HCT116 (cell line): ENCODE data around the gene ZCWPW1. TPM values are rescaled to one million over a fixed set of nuclear protein-coding genes. Genes with fewer than 3 reads are reported as not detected.

Experiments
- ATAC-seq: fragments of 200-7000 bp; cut with Tn5 transposase; 2 replicates; pipeline ENCODE4 v1.9.1; 2020; ENCODE audit warnings: mild to moderate bottlenecking, moderate library complexity
- BruUV-seq: library from RNA; stranded (reverse); fragments of 400-500 nt; replicated peaks from 2 replicates; lab custom pipeline; 2021; lab: Mats Ljungman, UMichigan
- CTCF ChIA-PET: fragments of 300-600 bp; sonication (Branson Sonifier 250); formaldehyde crosslinking; loops from one replicate; lab custom pipeline; 2021; ENCODE audit warnings: antibody characterized with exemption; lab: Charles Lee
- POLR2A ChIA-PET: fragments of 300-600, 350-600 bp; sonication (Branson Sonifier 250); formaldehyde crosslinking; loops from one replicate; lab custom pipeline; 2021; ENCODE audit warnings: antibody characterized with exemption; lab: Charles Lee
- RAD21 ChIA-PET, 2 experiments: fragments of 300-600 bp; sonication (Branson Sonifier 250); formaldehyde crosslinking; loops; one replicate each; lab custom pipeline; 2023; ENCODE audit warnings: low total read pairs in 2 of 2; ENCODE audit not compliant: uncharacterized antibody in 2 of 2, unreplicated experiment in 2 of 2, low non-redundant PET in 1 of 2; lab: Charles Lee
- DNase-seq: peaks from one replicate; pipeline ENCODE4 v3.0.0-alpha.2; 2010; ENCODE audit warnings: low read depth, low spot score
- H2AFZ ChIP-seq: fragments of 200-600 bp; shearing (Covaris generic), sonication (generic); 2 replicates; pipeline ENCODE4 v1.6.1; 2017; ENCODE audit warnings: low read depth, mixed run types, mixed read lengths, antibody characterized with exemption, low read length; ENCODE audit not compliant: poor library complexity, severe bottlenecking
- H3K27ac ChIP-seq: 2 replicates; pipeline ENCODE4 v1.5.1; 2012; ENCODE audit warnings: low read depth, low read length
- H3K27me3 ChIP-seq: fragments of 200-600 bp; sonication (generic); 2 replicates; pipeline ENCODE4 v1.6.1; 2016; ENCODE audit warnings: mixed run types, low read length, mixed read lengths; ENCODE audit not compliant: insufficient read depth
- H3K36me3 ChIP-seq, 2 experiments: fragments of 200-500 bp in 1 of 2; fragments of 200-600 bp in 1 of 2; sonication (Bioruptor generic) in 1 of 2; sonication (generic) in 1 of 2; 2 replicates each; pipeline versions ENCODE4 v1.5.1 to v1.6.1; 2014 to 2016; ENCODE audit warnings: low read length in 2 of 2, inconsistent platforms in 1 of 2, mixed read lengths in 1 of 2, mixed run types in 1 of 2; ENCODE audit not compliant: insufficient read depth in 2 of 2, control insufficient read depth in 1 of 2
- H3K4me1 ChIP-seq, 2 experiments: fragments of 200-600 bp in 1 of 2; sonication (generic) in 1 of 2; 2 replicates each; pipeline versions ENCODE4 v1.5.1 to v1.6.1; 2012 to 2017; ENCODE audit warnings: low read length in 2 of 2, inconsistent platforms in 1 of 2, mild to moderate bottlenecking in 1 of 2, mixed read lengths in 1 of 2, mixed run types in 1 of 2, moderate library complexity in 1 of 2; ENCODE audit not compliant: insufficient read depth in 2 of 2, control insufficient read depth in 1 of 2
- H3K4me2 ChIP-seq: fragments of 200-600 bp; sonication (generic); 2 replicates; pipeline ENCODE4 v1.6.1; 2017; ENCODE audit warnings: mixed run types, low read length, mixed read lengths
- H3K4me3 ChIP-seq, 2 experiments: fragments of 200-600 bp in 1 of 2; sonication (generic) in 1 of 2; replicated peaks in 1 of 2; 2 replicates each; pipeline ENCODE4 v1.5.1; 2011 to 2016; ENCODE audit warnings: low read length in 2 of 2, control low read depth in 1 of 2, low read depth in 1 of 2, mild to moderate bottlenecking in 1 of 2, mixed read lengths in 1 of 2, mixed run types in 1 of 2
- H3K79me2 ChIP-seq: fragments of 200-600 bp; sonication (generic); 2 replicates; pipeline ENCODE4 v1.6.1; 2017; ENCODE audit warnings: mild to moderate bottlenecking, mixed run types, low read length, moderate library complexity, mixed read lengths; ENCODE audit not compliant: insufficient read depth
- H3K9ac ChIP-seq: fragments of 200-600 bp; sonication (generic); 2 replicates; pipeline ENCODE4 v1.6.1; 2016; ENCODE audit warnings: low read length, mixed read lengths
- H3K9me2 ChIP-seq: fragments of 200-600 bp; sonication (generic), shearing (Covaris generic); 2 replicates; pipeline ENCODE4 v1.6.1; 2017; ENCODE audit warnings: mixed run types, mild to moderate bottlenecking, moderate library complexity; ENCODE audit not compliant: insufficient read depth
- H3K9me3 ChIP-seq, 2 experiments: fragments of 200-500 bp in 1 of 2; fragments of 200-600 bp in 1 of 2; sonication (Bioruptor generic) in 1 of 2; sonication (generic) in 1 of 2; 2 replicates each; pipeline ENCODE4 v1.6.1; 2014 to 2017; ENCODE audit warnings: low read length in 2 of 2, mixed read lengths in 2 of 2, inconsistent platforms in 1 of 2, low read depth in 1 of 2, mild to moderate bottlenecking in 1 of 2, mixed run types in 1 of 2, moderate library complexity in 1 of 2; ENCODE audit not compliant: control insufficient read depth in 1 of 2, insufficient read depth in 1 of 2
- H4K20me1 ChIP-seq: fragments of 200-600 bp; sonication (generic), shearing (Covaris generic); 2 replicates; pipeline ENCODE4 v1.6.1; 2017; ENCODE audit warnings: mixed run types, mild to moderate bottlenecking, moderate library complexity; ENCODE audit not compliant: insufficient read depth
- CBX3 ChIP-seq: IDR thresholded peaks from 2 replicates; pipeline ENCODE4 v1.6.1; 2012; ENCODE audit warnings: low read depth
- CEBPB ChIP-seq: IDR thresholded peaks from 2 replicates; pipeline ENCODE4 v1.6.1; 2012; ENCODE audit warnings: low read depth
- CTCF ChIP-seq, 3 experiments: fragments of 200-600 bp in 1 of 3; sonication (generic) in 1 of 3; IDR thresholded peaks in 2 of 3; conservative IDR thresholded peaks in 1 of 3; 2 replicates each; pipeline ENCODE4 v1.5.1; 2012 to 2017; ENCODE audit warnings: low read depth in 2 of 3, low read length in 2 of 3, antibody characterized with exemption in 1 of 3, borderline replicate concordance in 1 of 3, control low read depth in 1 of 3, mild to moderate bottlenecking in 1 of 3, mixed read lengths in 1 of 3, mixed run types in 1 of 3, moderate library complexity in 1 of 3; ENCODE audit not compliant: insufficient read depth in 1 of 3
- ELF1 ChIP-seq: IDR thresholded peaks from 2 replicates; pipeline ENCODE4 v1.6.1; 2012; ENCODE audit warnings: low read depth, borderline replicate concordance
- EZH2phosphoT487 ChIP-seq: fragments of 200-600 bp; IDR thresholded peaks from 2 replicates; pipeline ENCODE4 v1.6.1; 2018; ENCODE audit warnings: antibody characterized with exemption, borderline replicate concordance
- FOSL1 ChIP-seq: IDR thresholded peaks from 2 replicates; pipeline ENCODE4 v1.6.1; 2012; ENCODE audit warnings: low read depth
- JUND ChIP-seq: IDR thresholded peaks from 2 replicates; pipeline ENCODE4 v1.6.1; 2012
- POLR2A ChIP-seq: IDR thresholded peaks from 2 replicates; pipeline ENCODE4 v1.7.0; 2011; ENCODE audit warnings: borderline replicate concordance; ENCODE audit not compliant: insufficient read depth, insufficient read length; ENCODE audit errors: extremely low read depth
- POLR2AphosphoS5 ChIP-seq: IDR thresholded peaks from 2 replicates; pipeline ENCODE4 v1.6.1; 2011; ENCODE audit warnings: mild to moderate bottlenecking, low read depth, low read length, moderate library complexity
- RAD21 ChIP-seq: IDR thresholded peaks from 2 replicates; pipeline ENCODE4 v1.6.1; 2012; ENCODE audit warnings: low read depth, mild to moderate bottlenecking
- REST ChIP-seq: IDR thresholded peaks from 2 replicates; pipeline ENCODE4 v1.6.1; 2012; ENCODE audit warnings: low read depth
- SIN3A ChIP-seq: IDR thresholded peaks from 2 replicates; pipeline ENCODE4 v1.6.1; 2012; ENCODE audit warnings: low read depth
- SP1 ChIP-seq: IDR thresholded peaks from 2 replicates; pipeline ENCODE4 v1.6.1; 2012; ENCODE audit warnings: low read depth
- TCF7L2 ChIP-seq: IDR thresholded peaks from 2 replicates; pipeline ENCODE4 v1.7.0; 2011; ENCODE audit warnings: borderline replicate concordance, inconsistent platforms; ENCODE audit not compliant: insufficient read depth, insufficient read length; ENCODE audit errors: extremely low read depth
- YY1 ChIP-seq: IDR thresholded peaks from 2 replicates; pipeline ENCODE4 v1.6.1; 2011; ENCODE audit warnings: low read length, low read depth, moderate library complexity, mild to moderate bottlenecking; ENCODE audit not compliant: insufficient replicate concordance; ENCODE audit errors: extremely low read depth
- ZBTB33 ChIP-seq: IDR thresholded peaks from 2 replicates; pipeline ENCODE4 v1.6.1; 2011; ENCODE audit warnings: mild to moderate bottlenecking, low read length, moderate library complexity; ENCODE audit not compliant: insufficient replicate concordance; ENCODE audit errors: extremely low read depth
- ZFX ChIP-seq: fragments of 450-650 bp; IDR thresholded peaks from 2 replicates; pipeline ENCODE4 v1.6.1; 2017
- ZNF274 ChIP-seq: fragments of 200-500 bp; sonication (Bioruptor generic); IDR thresholded peaks from 2 replicates; pipeline ENCODE4 v1.6.1; 2014; ENCODE audit warnings: mild to moderate bottlenecking, low read depth, low read length, inconsistent platforms
- intact Hi-C: fragments of 100-400 bp; cut with micrococcal nuclease; formaldehyde crosslinking; loops from 2 replicates; pipeline ENCODE4 v1.10.0; 2022
- total RNA-seq: library from RNA; stranded (reverse); gene quantifications from one replicate; pipeline ENCODE4 v1.2.1, GENCODE V29; 2021; ENCODE audit not compliant: unreplicated experiment

ZCWPW1 gene
- total RNA-seq, 1 experiment from 2014 or later = 1.5 TPM

- intact Hi-C loops = no loop called here
- Histone ChIP-seq H3K9me2 (no peaks in the 10 kb centered on the region), H3K9ac (no peak overlapping the region), H4K20me1 (no peaks in the 10 kb centered on the region), H3K27ac (no peak overlapping the region), H3K4me3 (no peak overlapping the region), H3K36me3 (peaks cover 52 to 69% of the 10 kb centered on the region in 2 experiments), H3K4me2 (no peak overlapping the region), H3K4me1 (no peaks in the 10 kb centered on the region), H3K9me3 (no peaks in the 10 kb centered on the region), H3K27me3 (no peaks in the 10 kb centered on the region), H2AFZ (no peak overlapping the region), H3K79me2 (peaks cover 13% of the 10 kb centered on the region; the same call in 1 of the 2 replicates)
- no TSS peak for BruUV-seq
- CTCF ChIA-PET = no interaction called here
- ATAC-seq (no peak), DNase-seq (no peak)
- RAD21 ChIA-PET = no interaction called here
- TF ChIP-seq RAD21 (no peak), CEBPB (no peak), ZBTB33 (no peak), CBX3 (no peak), FOSL1 (no peak), YY1 (no peak), POLR2A (no peak), JUND (no peak), POLR2AphosphoS5 (no peak), CTCF (IDR thresholded peaks at IDR 0.05 in 2 of 3, conservative IDR thresholded peaks at IDR 0.05 in 1 of 3; ENCODE audit: borderline replicate concordance in 1 of 3, insufficient read depth in 1 of 3, low read depth in 2 of 3, low read length in 2 of 3) (no peak), ZFX (no peak), TCF7L2 (no peak), SP1 (no peak), SIN3A (no peak), EZH2phosphoT487 (no peak), REST (no peak), ELF1 (no peak), ZNF274 (no peak)
- POLR2A ChIA-PET = no interaction called here
Measured at GRCh38 chr7:100353685-100354330, 74.7 kb downstream of the ZCWPW1 start.
